ENCODE data around the gene FANCC.
"Not testable (repeated sequence)": the region's sequence is repeated elsewhere in the genome, so short reads cannot be mapped to it uniquely, and the experiment has no call there.

The FANCC gene

GRCh38 chr9:95225726-95226106 lies 91.8 kb downstream of the FANCC start:
- no peak for DNase-seq

- DNase-seq, result no peak
These were observed 92.3 kb downstream of the FANCC start for GRCh38 chr9:95225076-95225725.

GRCh38 chr9:95224376-95225019 lies 93.0 kb downstream of the FANCC start:
- DNase-seq, result no peak

- not testable (repeated sequence) for DNase-seq
These were observed 97.2 kb downstream of the FANCC start for GRCh38 chr9:95220352-95220751.

GRCh38 chr9:95218773-95219172 lies 98.7 kb downstream of the FANCC start:
- peak; percentile 25 for DNase-seq

- peak; percentile 49 for DNase-seq
These were observed 99.6 kb downstream of the FANCC start for GRCh38 chr9:95217936-95218335.

GRCh38 chr9:95215336-95215898 lies 102.1 kb downstream of the FANCC start:
- DNase-seq, result no peak

- peak; percentile 53 for DNase-seq
These were observed 104.4 kb downstream of the FANCC start for GRCh38 chr9:95213117-95213516.

- DNase-seq, result no peak
These were observed 106.5 kb downstream of the FANCC start for GRCh38 chr9:95211028-95211427.

GRCh38 chr9:95207403-95207802 lies 110.1 kb downstream of the FANCC start:
- DNase-seq, result no peak

GRCh38 chr9:95206143-95206542 lies 111.4 kb downstream of the FANCC start:
- DNase-seq, result no peak

GRCh38 chr9:95204710-95205109 lies 112.8 kb downstream of the FANCC start:
- DNase-seq, result no peak

- DNase-seq, result no peak
These were observed 113.2 kb downstream of the FANCC start for GRCh38 chr9:95204310-95204709.

GRCh38 chr9:95203019-95203418 lies 114.5 kb downstream of the FANCC start:
- not testable (repeated sequence) for DNase-seq

GRCh38 chr9:95202076-95202681 lies 115.3 kb downstream of the FANCC start:
- DNase-seq, result no peak

GRCh38 chr9:95201206-95201605 lies 116.3 kb downstream of the FANCC start:
- no peak for DNase-seq

- DNase-seq, result no peak
These were observed 119.7 kb downstream of the FANCC start for GRCh38 chr9:95197692-95198271.

- no peak for DNase-seq
These were observed 124.0 kb downstream of the FANCC start for GRCh38 chr9:95193480-95193879.

GRCh38 chr9:95193067-95193466 lies 124.4 kb downstream of the FANCC start:
- no peak for DNase-seq

GRCh38 chr9:95192631-95193030 lies 124.9 kb downstream of the FANCC start:
- no peak for DNase-seq

GRCh38 chr9:95190413-95190812 lies 127.1 kb downstream of the FANCC start:
- no peak for DNase-seq

GRCh38 chr9:95189251-95190098 lies 128.0 kb downstream of the FANCC start:
- peak; percentile 10 for DNase-seq

- DNase-seq, result peak; percentile 21
These were observed 129.1 kb downstream of the FANCC start for GRCh38 chr9:95188459-95188858.
